Measurements from ENCODE around the gene PLA2G4E.

DNA sequence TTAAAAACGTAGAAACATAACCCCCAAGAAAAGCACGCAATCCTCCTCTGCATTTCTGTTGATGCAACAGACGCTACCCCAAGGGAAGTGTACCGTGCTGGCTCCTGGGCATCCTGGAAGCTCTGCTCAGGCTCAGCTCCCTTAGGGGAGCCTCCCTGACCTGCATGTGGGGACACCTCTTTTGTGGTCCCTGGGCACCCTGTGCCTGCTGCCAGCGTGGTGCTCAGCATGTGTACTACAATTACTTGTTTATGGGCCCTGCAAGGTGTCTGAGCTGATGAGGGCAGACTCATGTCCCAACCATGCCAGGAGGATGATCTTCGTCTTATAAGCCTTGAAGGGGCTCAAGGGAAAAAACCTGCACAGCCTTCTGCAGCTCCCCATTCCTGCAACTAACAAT is 66.8 kb downstream of the PLA2G4E start:
- TF ChIP-seq, protein P1, sequence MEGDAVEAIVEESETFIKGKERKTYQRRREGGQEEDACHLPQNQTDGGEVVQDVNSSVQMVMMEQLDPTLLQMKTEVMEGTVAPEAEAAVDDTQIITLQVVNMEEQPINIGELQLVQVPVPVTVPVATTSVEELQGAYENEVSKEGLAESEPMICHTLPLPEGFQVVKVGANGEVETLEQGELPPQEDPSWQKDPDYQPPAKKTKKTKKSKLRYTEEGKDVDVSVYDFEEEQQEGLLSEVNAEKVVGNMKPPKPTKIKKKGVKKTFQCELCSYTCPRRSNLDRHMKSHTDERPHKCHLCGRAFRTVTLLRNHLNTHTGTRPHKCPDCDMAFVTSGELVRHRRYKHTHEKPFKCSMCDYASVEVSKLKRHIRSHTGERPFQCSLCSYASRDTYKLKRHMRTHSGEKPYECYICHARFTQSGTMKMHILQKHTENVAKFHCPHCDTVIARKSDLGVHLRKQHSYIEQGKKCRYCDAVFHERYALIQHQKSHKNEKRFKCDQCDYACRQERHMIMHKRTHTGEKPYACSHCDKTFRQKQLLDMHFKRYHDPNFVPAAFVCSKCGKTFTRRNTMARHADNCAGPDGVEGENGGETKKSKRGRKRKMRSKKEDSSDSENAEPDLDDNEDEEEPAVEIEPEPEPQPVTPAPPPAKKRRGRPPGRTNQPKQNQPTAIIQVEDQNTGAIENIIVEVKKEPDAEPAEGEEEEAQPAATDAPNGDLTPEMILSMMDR (IDR thresholded peaks at IDR 0.05): no peak
- no peak for TF ChIP-seq ZFX (IDR thresholded peaks at IDR 0.05; ENCODE audit: borderline replicate concordance)

Measured in 22Rv1 (cell line).